Measurements from ENCODE around the gene MTHFD1. TPM values are rescaled to one million over a fixed set of nuclear protein-coding genes. Genes with fewer than 3 reads are reported as not detected.
A peak's percentile ranks its signal among the peaks of the same experiment; 100 is the strongest.

Gene MTHFD1
- total RNA-seq, 3 donors from 2014 or later (not counting 1 experiment from before 2014, with no cell fraction given): 27.6 to 34.6 (median 28.0) TPM

- no peaks in the 10 kb centered on the region for H3K36me3 ChIP-seq (ENCODE audit: control insufficient read depth, insufficient read depth, low read length)
- TF ChIP-seq CTCF (IDR thresholded peaks at IDR 0.05): no peak
- intact Hi-C loops (cut with micrococcal nuclease): loop anchor here (1.0 to 5.0 kb wide), 4 partner anchors 21 to 79 kb away; partner anchors contain the start of genes MTHFD1, ZBTB1 and ZBTB25
- ATAC-seq: peak in 1 of 3 donors; percentile 6
- 5% methylated on average over 12 of the region's 15 CpGs for WGBS (ENCODE audit: insufficient coverage)
- H3K4me1 Mint-ChIP-seq: peaks cover 41% of the 10 kb centered on the region in 2 donors
- no peaks in the 10 kb centered on the region for H3K27me3 ChIP-seq (ENCODE audit: control insufficient read depth, insufficient read depth, low read length)
- no peaks in the 10 kb centered on the region for H3K9me3 ChIP-seq (ENCODE audit: control insufficient read depth, insufficient read depth, low read length)
- peak in 1 of 2 donors; percentile 22 for DNase-seq
- no peaks in the 10 kb centered on the region for H3K9me3 Mint-ChIP-seq
- peak overlapping the region; percentile 70 for H3K4me3 ChIP-seq (ENCODE audit: low read length)
- peak overlapping the region; percentile 74 to 92 for H3K27ac Mint-ChIP-seq
- H3K4me1 ChIP-seq (ENCODE audit: control insufficient read depth, insufficient read depth, low read length): peaks cover 14% of the 10 kb centered on the region
- H3K4me3 Mint-ChIP-seq: peak overlapping the region; percentile 96
- peak overlapping the region; percentile 55 for H3K27ac ChIP-seq (ENCODE audit: low read length)
- no peaks in the 10 kb centered on the region for H3K27me3 Mint-ChIP-seq (ENCODE audit: low read depth in 2 of 2)
- H3K36me3 Mint-ChIP-seq: no peaks in the 10 kb centered on the region
Measured at GRCh38 chr14:64465831-64466554, 77.8 kb downstream of the MTHFD1 start.

- Mint-ChIP-seq H3K27ac (peak overlapping the region; percentile 74 to 92), H3K9me3 (no peaks in the 10 kb centered on the region), H3K27me3 (ENCODE audit: low read depth in 2 of 2) (no peaks in the 10 kb centered on the region), H3K4me3 (peak overlapping the region; percentile 37), H3K36me3 (no peaks in the 10 kb centered on the region), H3K4me1 (peaks cover 47 to 48% of the 10 kb centered on the region in 2 donors)
- no peaks in the 10 kb centered on the region for H3K27me3 ChIP-seq (ENCODE audit: control insufficient read depth, insufficient read depth, low read length)
- no peak for DNase-seq
- no peak for TF ChIP-seq CTCF (IDR thresholded peaks at IDR 0.05)
- H3K27ac ChIP-seq (ENCODE audit: low read length): no peak overlapping the region
- peak in 1 of 3 donors; percentile 49 for ATAC-seq
- H3K4me3 ChIP-seq (ENCODE audit: low read length): no peak overlapping the region
- intact Hi-C loops (cut with micrococcal nuclease): loop anchor here (5.0 kb wide), 3 partner anchors 35 to 80 kb away; partner anchors contain the start of genes MTHFD1, ZBTB1 and ZBTB25
- peaks cover 3% of the 10 kb centered on the region for H3K36me3 ChIP-seq (ENCODE audit: control insufficient read depth, insufficient read depth, low read length)
- 74% methylated on average over 2 of the region's 3 CpGs for WGBS (ENCODE audit: insufficient coverage)
- H3K9me3 ChIP-seq (ENCODE audit: control insufficient read depth, insufficient read depth, low read length): no peaks in the 10 kb centered on the region
- peaks cover 14% of the 10 kb centered on the region for H3K4me1 ChIP-seq (ENCODE audit: control insufficient read depth, insufficient read depth, low read length)
Measured at GRCh38 chr14:64467101-64467500, 78.9 kb downstream of the MTHFD1 start.

- Mint-ChIP-seq H3K36me3 (no peaks in the 10 kb centered on the region), H3K4me3 (peak overlapping the region; percentile 37), H3K4me1 (peaks cover 47 to 48% of the 10 kb centered on the region in 2 donors), H3K27ac (peak overlapping the region; percentile 74 to 92), H3K27me3 (ENCODE audit: low read depth in 2 of 2) (no peaks in the 10 kb centered on the region), H3K9me3 (no peaks in the 10 kb centered on the region)
- DNase-seq: no peak
- peaks cover 14% of the 10 kb centered on the region for H3K4me1 ChIP-seq (ENCODE audit: control insufficient read depth, insufficient read depth, low read length)
- no peak for TF ChIP-seq CTCF (IDR thresholded peaks at IDR 0.05)
- ATAC-seq: no peak
- no peaks in the 10 kb centered on the region for H3K9me3 ChIP-seq (ENCODE audit: control insufficient read depth, insufficient read depth, low read length)
- no peaks in the 10 kb centered on the region for H3K27me3 ChIP-seq (ENCODE audit: control insufficient read depth, insufficient read depth, low read length)
- intact Hi-C loops (cut with micrococcal nuclease): loop anchor here (5.0 kb wide), 3 partner anchors 35 to 80 kb away; partner anchors contain the start of genes MTHFD1, ZBTB1 and ZBTB25
- H3K4me3 ChIP-seq (ENCODE audit: low read length): no peak overlapping the region
- H3K27ac ChIP-seq (ENCODE audit: low read length): no peak overlapping the region
- H3K36me3 ChIP-seq (ENCODE audit: control insufficient read depth, insufficient read depth, low read length): peaks cover 3% of the 10 kb centered on the region
Measured at GRCh38 chr14:64467566-64467965, 79.4 kb downstream of the MTHFD1 start.

Data from natural killer cell (primary cell).